RWPE2 (cell line): Measurements from ENCODE around the gene RBM44.

Experiments
- ATAC-seq: fragments of 200-7000 bp; cut with Tn5 transposase; 3 replicates; pipeline ENCODE4 v1.9.1; 2021; ENCODE audit warnings: low read depth
- DNase-seq: peaks from one replicate; pipeline ENCODE4 v3.0.0-alpha.2; 2020; ENCODE audit warnings: low spot score
- H3K27ac ChIP-seq: fragments of 450-650 bp; 2 replicates; pipeline ENCODE4 v1.5.1; 2017; ENCODE audit warnings: mild to moderate bottlenecking; ENCODE audit not compliant: poor library complexity, severe bottlenecking
- H3K27me3 ChIP-seq: fragments of 250-450 bp; sonication (Bioruptor Pico); 2 replicates; pipeline ENCODE4 v1.5.1; 2021; ENCODE audit warnings: mild to moderate bottlenecking, moderate library complexity; ENCODE audit not compliant: insufficient read depth, poor library complexity, severe bottlenecking
- H3K36me3 ChIP-seq: fragments of 250-450 bp; sonication (Bioruptor Pico); 2 replicates; pipeline ENCODE4 v1.5.1; 2020; ENCODE audit warnings: low read depth, mild to moderate bottlenecking, moderate library complexity
- H3K4me1 ChIP-seq: fragments of 250-450 bp; sonication (Bioruptor Pico); 2 replicates; pipeline ENCODE4 v1.5.1; 2021; ENCODE audit warnings: mild to moderate bottlenecking, moderate library complexity; ENCODE audit not compliant: insufficient read depth, poor library complexity, severe bottlenecking
- H3K4me3 ChIP-seq: fragments of 250-450 bp; sonication (Bioruptor Pico); 2 replicates; pipeline ENCODE4 v1.5.1; 2021; ENCODE audit warnings: mild to moderate bottlenecking, moderate library complexity; ENCODE audit not compliant: severe bottlenecking
- H3K9me3 ChIP-seq: fragments of 250-450 bp; sonication (Bioruptor Pico); 2 replicates; pipeline ENCODE4 v1.5.1; 2021; ENCODE audit warnings: mild to moderate bottlenecking, moderate library complexity; ENCODE audit not compliant: severe bottlenecking
- TF ChIP-seq, protein P1 (sequence below): fragments of 450-650 bp; IDR thresholded peaks from one replicate; pipeline ENCODE4 v1.5.1; 2017; ENCODE audit warnings: mild to moderate bottlenecking, moderate library complexity; ENCODE audit not compliant: poor library complexity, severe bottlenecking

The RBM44 gene

GRCh38 chr2:237815637-237816036, 17.1 kb downstream of the RBM44 start:
- peaks cover 4% of the 10 kb centered on the region for H3K27me3 ChIP-seq
- peaks cover 15% of the 10 kb centered on the region for H3K4me1 ChIP-seq
- H3K36me3 ChIP-seq = no peaks in the 10 kb centered on the region
- H3K27ac ChIP-seq = no peak overlapping the region
- H3K4me3 ChIP-seq = no peak overlapping the region
- ATAC-seq (no peak), DNase-seq (no peak)
- TF ChIP-seq, protein P1, sequence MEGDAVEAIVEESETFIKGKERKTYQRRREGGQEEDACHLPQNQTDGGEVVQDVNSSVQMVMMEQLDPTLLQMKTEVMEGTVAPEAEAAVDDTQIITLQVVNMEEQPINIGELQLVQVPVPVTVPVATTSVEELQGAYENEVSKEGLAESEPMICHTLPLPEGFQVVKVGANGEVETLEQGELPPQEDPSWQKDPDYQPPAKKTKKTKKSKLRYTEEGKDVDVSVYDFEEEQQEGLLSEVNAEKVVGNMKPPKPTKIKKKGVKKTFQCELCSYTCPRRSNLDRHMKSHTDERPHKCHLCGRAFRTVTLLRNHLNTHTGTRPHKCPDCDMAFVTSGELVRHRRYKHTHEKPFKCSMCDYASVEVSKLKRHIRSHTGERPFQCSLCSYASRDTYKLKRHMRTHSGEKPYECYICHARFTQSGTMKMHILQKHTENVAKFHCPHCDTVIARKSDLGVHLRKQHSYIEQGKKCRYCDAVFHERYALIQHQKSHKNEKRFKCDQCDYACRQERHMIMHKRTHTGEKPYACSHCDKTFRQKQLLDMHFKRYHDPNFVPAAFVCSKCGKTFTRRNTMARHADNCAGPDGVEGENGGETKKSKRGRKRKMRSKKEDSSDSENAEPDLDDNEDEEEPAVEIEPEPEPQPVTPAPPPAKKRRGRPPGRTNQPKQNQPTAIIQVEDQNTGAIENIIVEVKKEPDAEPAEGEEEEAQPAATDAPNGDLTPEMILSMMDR = no peak
- H3K9me3 ChIP-seq = no peaks in the 10 kb centered on the region

- DNase-seq = no peak
- H3K27me3 ChIP-seq = peaks cover 4% of the 10 kb centered on the region
- peaks cover 15% of the 10 kb centered on the region for H3K4me1 ChIP-seq
- H3K36me3 ChIP-seq = no peaks in the 10 kb centered on the region
- no peak for ATAC-seq
- H3K4me3 ChIP-seq = no peak overlapping the region
- TF ChIP-seq, protein P1 = no peak
- no peak overlapping the region for H3K27ac ChIP-seq
- no peaks in the 10 kb centered on the region for H3K9me3 ChIP-seq
These were observed 18.0 kb downstream of the RBM44 start for GRCh38 chr2:237816531-237816930.

DNA sequence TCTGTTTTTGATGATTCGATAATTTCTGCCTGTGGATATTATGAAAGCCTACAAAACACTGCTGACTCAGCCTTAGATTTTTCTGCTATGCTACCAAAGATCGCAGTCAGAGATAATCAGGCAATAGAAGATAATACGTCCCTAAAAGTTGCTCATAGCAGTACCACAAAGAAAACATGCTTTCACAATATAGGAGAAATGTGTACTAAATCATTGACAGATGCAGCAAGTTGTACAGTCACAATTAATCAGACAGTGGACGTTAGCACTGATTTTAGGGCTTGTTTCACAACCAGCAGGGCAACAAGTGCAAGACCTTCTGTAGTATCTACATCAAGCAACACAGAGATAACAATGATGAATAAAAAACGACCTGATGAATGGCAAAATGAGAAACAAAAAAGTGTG, 19.5 kb downstream of the RBM44 start:
- H3K27me3 ChIP-seq = no peaks in the 10 kb centered on the region

DNA sequence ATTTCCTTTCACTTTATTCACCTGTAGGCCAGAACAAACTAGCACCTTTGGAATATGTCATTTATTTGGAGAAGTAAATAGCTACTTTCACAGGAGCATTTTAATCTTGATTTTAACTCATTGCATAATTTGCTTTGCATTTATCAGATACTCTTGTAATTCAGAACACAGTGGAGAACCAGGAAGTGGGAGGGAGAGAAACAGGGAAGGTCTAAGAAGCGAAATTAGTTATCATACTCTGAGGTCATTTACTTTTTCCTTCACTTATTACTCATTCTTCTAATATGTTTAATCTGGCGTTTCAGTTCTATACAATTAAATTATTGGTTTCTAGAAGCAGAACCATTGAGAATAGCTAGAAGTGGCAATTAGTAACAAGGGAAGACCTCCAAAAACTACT, 20.7 kb downstream of the RBM44 start:
- ATAC-seq (no peak), DNase-seq (no peak)
- H3K27ac ChIP-seq = no peak overlapping the region
- no peaks in the 10 kb centered on the region for H3K36me3 ChIP-seq
- no peak overlapping the region for H3K4me3 ChIP-seq
- TF ChIP-seq, protein P1 = no peak
- H3K4me1 ChIP-seq = peaks cover 15% of the 10 kb centered on the region
- H3K27me3 ChIP-seq = no peaks in the 10 kb centered on the region
- no peaks in the 10 kb centered on the region for H3K9me3 ChIP-seq

More for the DNA sequence above, 19.5 kb downstream of the RBM44 start:
- TF ChIP-seq, protein P1 = no peak
- DNase-seq (no peak), ATAC-seq (peak; percentile 80)
- H3K4me3 ChIP-seq = no peak overlapping the region
- H3K4me1 ChIP-seq = peaks cover 15% of the 10 kb centered on the region
- no peak overlapping the region for H3K27ac ChIP-seq
- H3K9me3 ChIP-seq = no peaks in the 10 kb centered on the region
- H3K36me3 ChIP-seq = no peaks in the 10 kb centered on the region

- Histone ChIP-seq H3K36me3 (no peaks in the 10 kb centered on the region), H3K27me3 (no peaks in the 10 kb centered on the region), H3K4me3 (no peak overlapping the region), H3K27ac (no peak overlapping the region), H3K4me1 (peaks cover 15% of the 10 kb centered on the region), H3K9me3 (no peaks in the 10 kb centered on the region)
- TF ChIP-seq, protein P1 = no peak
- ATAC-seq = no peak
- no peak for DNase-seq
These were observed 21.8 kb downstream of the RBM44 start for GRCh38 chr2:237820421-237820820.
